Neural cell (in vitro differentiated cells): Measurements from ENCODE around the gene KIZ. TPM values are rescaled to one million over a fixed set of nuclear protein-coding genes. Genes with fewer than 3 reads are reported as not detected.

Experiments
- H2AFZ ChIP-seq: fragments of 200-600, 300-800 bp; sonication (generic), shearing (Covaris generic); 2 replicates; pipeline ENCODE4 v1.6.0; 2014; ENCODE audit warnings: low read depth, mild to moderate bottlenecking, antibody characterized with exemption, low read length, moderate library complexity
- H3F3A ChIP-seq: fragments of 200-600 bp; shearing (Covaris generic); 2 replicates; pipeline ENCODE4 v1.6.1; 2016; ENCODE audit warnings: mild to moderate bottlenecking, moderate library complexity, mixed read lengths, antibody characterized with exemption, low read length; ENCODE audit not compliant: insufficient read depth, poor library complexity, severe bottlenecking
- H3K27ac ChIP-seq: fragments of 200-600, 300-800 bp; sonication (generic), shearing (Covaris generic); 2 replicates; pipeline ENCODE4 v1.5.1; 2014; ENCODE audit warnings: mild to moderate bottlenecking, low read length, moderate library complexity
- H3K27me3 ChIP-seq: fragments of 300-800, 200-600 bp; sonication (generic), shearing (Covaris generic); 2 replicates; pipeline ENCODE4 v1.6.0; 2014; ENCODE audit warnings: mild to moderate bottlenecking, low read depth, low read length, moderate library complexity; ENCODE audit not compliant: insufficient read depth
- H3K36me3 ChIP-seq: fragments of 300-800, 200-600 bp; sonication (generic), shearing (Covaris generic); 2 replicates; pipeline ENCODE4 v1.5.1; 2014; ENCODE audit warnings: mild to moderate bottlenecking, antibody characterized with exemption, low read length, moderate library complexity; ENCODE audit not compliant: insufficient read depth
- H3K4me2 ChIP-seq: fragments of 300-800, 200-600 bp; sonication (generic), shearing (Covaris generic); 2 replicates; pipeline ENCODE4 v1.6.0; 2014; ENCODE audit warnings: mild to moderate bottlenecking, low read length
- H3K4me3 ChIP-seq: fragments of 300-800, 200-600 bp; sonication (generic), shearing (Covaris generic); 2 replicates; pipeline ENCODE4 v1.5.1; 2014; ENCODE audit warnings: mild to moderate bottlenecking, low read length, moderate library complexity
- H3K79me2 ChIP-seq: fragments of 200-600 bp; shearing (Covaris generic); replicated peaks from 2 replicates; pipeline ENCODE4 v1.6.0; 2014; ENCODE audit warnings: mild to moderate bottlenecking, low read length, moderate library complexity; ENCODE audit not compliant: insufficient read depth
- H3K9ac ChIP-seq: fragments of 300-800, 200-600 bp; sonication (generic), shearing (Covaris generic); 2 replicates; pipeline ENCODE4 v1.6.1; 2016; ENCODE audit warnings: mild to moderate bottlenecking, low read length, mixed read lengths
- H3K9me2 ChIP-seq: fragments of 200-600 bp; shearing (Covaris generic); 2 replicates; pipeline ENCODE4 v1.6.1; 2016; ENCODE audit warnings: mild to moderate bottlenecking, low read length, mixed read lengths; ENCODE audit not compliant: insufficient read depth
- H3K9me3 ChIP-seq: fragments of 200-600, 300-800 bp; sonication (generic), shearing (Covaris generic); 2 replicates; pipeline ENCODE4 v1.6.1; 2016; ENCODE audit warnings: mild to moderate bottlenecking, mixed run types, low read length, moderate library complexity, mixed read lengths
- H4K20me1 ChIP-seq: fragments of 200-600 bp; shearing (Covaris generic); 2 replicates; pipeline ENCODE4 v1.6.1; 2016; ENCODE audit warnings: mild to moderate bottlenecking, mixed run types; ENCODE audit not compliant: insufficient read depth
- CTCF ChIP-seq: fragments of 450-650 bp; IDR thresholded peaks from 2 replicates; pipeline ENCODE4 v1.5.1; 2014; ENCODE audit warnings: antibody characterized with exemption, mild to moderate bottlenecking, moderate library complexity; ENCODE audit not compliant: poor library complexity, severe bottlenecking
- EP300 ChIP-seq: fragments of 450-650 bp; conservative IDR thresholded peaks from 2 replicates; pipeline ENCODE4 v1.6.1; 2014; ENCODE audit warnings: antibody characterized with exemption, mild to moderate bottlenecking, moderate library complexity; ENCODE audit not compliant: poor library complexity, severe bottlenecking
- EZH2 ChIP-seq: fragments of 200-600, 300-800 bp; shearing (Covaris generic), sonication (generic); IDR thresholded peaks from 2 replicates; pipeline ENCODE4 v1.6.1; 2014; ENCODE audit warnings: antibody characterized with exemption, low read length, borderline replicate concordance, mild to moderate bottlenecking; ENCODE audit not compliant: insufficient read depth, poor library complexity, severe bottlenecking
- MXI1 ChIP-seq: fragments of 450-650 bp; conservative IDR thresholded peaks from 2 replicates; pipeline ENCODE4 v1.6.1; 2014; ENCODE audit warnings: antibody characterized with exemption, mild to moderate bottlenecking; ENCODE audit not compliant: poor library complexity, severe bottlenecking
- POLR2AphosphoS5 ChIP-seq: IDR thresholded peaks from 2 replicates; pipeline ENCODE4 v1.6.1; 2012
- RAD21 ChIP-seq: fragments of 450-650 bp; conservative IDR thresholded peaks from 2 replicates; pipeline ENCODE4 v1.6.1; 2014; ENCODE audit warnings: antibody characterized with exemption, mild to moderate bottlenecking, moderate library complexity
- SMC3 ChIP-seq: fragments of 450-650 bp; conservative IDR thresholded peaks from 2 replicates; pipeline ENCODE4 v1.6.1; 2014; ENCODE audit warnings: antibody characterized with exemption, mild to moderate bottlenecking, moderate library complexity; ENCODE audit not compliant: poor library complexity
- TAF1 ChIP-seq: IDR thresholded peaks from 2 replicates; pipeline ENCODE4 v1.6.1; 2012; ENCODE audit warnings: low read depth
- polyA plus RNA-seq: library from polyadenylated mRNA; depleted of rRNA; stranded (reverse); fragments of >200 nt; gene quantifications from 2 replicates; pipeline ENCODE4 v1.2.3, GENCODE V29; 2014
- TF ChIP-seq, protein P1 (sequence below): IDR thresholded peaks from 2 replicates; pipeline ENCODE4 v1.6.1; 2012; ENCODE audit warnings: borderline replicate concordance

KIZ gene
- polyA plus RNA-seq, 1 donor from 2014 or later = 3.6 TPM

DNA sequence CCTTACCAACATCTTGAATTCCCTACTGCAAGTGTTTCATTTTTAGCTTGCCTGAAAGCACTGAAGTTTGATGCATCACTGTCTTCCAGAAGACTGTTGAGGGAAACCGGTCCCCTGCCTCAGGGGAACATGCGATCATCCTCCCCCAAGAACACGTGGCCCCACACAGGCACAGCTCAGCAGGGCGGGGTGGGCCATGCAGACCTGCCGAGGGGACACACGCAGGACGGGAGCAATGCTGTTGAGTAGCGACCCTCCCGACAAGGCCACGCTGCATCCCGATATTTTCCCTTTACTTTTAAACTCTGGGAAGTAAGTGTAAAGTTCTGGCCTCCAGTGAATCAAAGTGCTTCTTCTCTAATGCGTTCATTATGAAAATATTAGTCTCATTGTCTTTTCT is 117.9 kb downstream of the KIZ start:
- H3K27me3 ChIP-seq = no peaks in the 10 kb centered on the region
- H4K20me1 ChIP-seq = no peaks in the 10 kb centered on the region
- TF ChIP-seq SMC3 = no peak
- no peak for TF ChIP-seq MXI1
- no peak for TF ChIP-seq CTCF
- TF ChIP-seq RAD21 = no peak
- TF ChIP-seq, protein P1, sequence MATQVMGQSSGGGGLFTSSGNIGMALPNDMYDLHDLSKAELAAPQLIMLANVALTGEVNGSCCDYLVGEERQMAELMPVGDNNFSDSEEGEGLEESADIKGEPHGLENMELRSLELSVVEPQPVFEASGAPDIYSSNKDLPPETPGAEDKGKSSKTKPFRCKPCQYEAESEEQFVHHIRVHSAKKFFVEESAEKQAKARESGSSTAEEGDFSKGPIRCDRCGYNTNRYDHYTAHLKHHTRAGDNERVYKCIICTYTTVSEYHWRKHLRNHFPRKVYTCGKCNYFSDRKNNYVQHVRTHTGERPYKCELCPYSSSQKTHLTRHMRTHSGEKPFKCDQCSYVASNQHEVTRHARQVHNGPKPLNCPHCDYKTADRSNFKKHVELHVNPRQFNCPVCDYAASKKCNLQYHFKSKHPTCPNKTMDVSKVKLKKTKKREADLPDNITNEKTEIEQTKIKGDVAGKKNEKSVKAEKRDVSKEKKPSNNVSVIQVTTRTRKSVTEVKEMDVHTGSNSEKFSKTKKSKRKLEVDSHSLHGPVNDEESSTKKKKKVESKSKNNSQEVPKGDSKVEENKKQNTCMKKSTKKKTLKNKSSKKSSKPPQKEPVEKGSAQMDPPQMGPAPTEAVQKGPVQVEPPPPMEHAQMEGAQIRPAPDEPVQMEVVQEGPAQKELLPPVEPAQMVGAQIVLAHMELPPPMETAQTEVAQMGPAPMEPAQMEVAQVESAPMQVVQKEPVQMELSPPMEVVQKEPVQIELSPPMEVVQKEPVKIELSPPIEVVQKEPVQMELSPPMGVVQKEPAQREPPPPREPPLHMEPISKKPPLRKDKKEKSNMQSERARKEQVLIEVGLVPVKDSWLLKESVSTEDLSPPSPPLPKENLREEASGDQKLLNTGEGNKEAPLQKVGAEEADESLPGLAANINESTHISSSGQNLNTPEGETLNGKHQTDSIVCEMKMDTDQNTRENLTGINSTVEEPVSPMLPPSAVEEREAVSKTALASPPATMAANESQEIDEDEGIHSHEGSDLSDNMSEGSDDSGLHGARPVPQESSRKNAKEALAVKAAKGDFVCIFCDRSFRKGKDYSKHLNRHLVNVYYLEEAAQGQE = no peak
- TF ChIP-seq EZH2 = no peak
- TF ChIP-seq TAF1 = no peak
- no peak for TF ChIP-seq POLR2AphosphoS5
- TF ChIP-seq EP300 = no peak
- no peak overlapping the region for H3K27ac ChIP-seq
- no peaks in the 10 kb centered on the region for H3K36me3 ChIP-seq
- no peak overlapping the region for H2AFZ ChIP-seq
- H3K9me2 ChIP-seq = no peaks in the 10 kb centered on the region
- no peaks in the 10 kb centered on the region for H3K79me2 ChIP-seq
- H3K9me3 ChIP-seq = no peaks in the 10 kb centered on the region
- H3K4me2 ChIP-seq = no peak overlapping the region
- no peak overlapping the region for H3K9ac ChIP-seq
- H3F3A ChIP-seq = no peaks in the 10 kb centered on the region
- H3K4me3 ChIP-seq = no peak overlapping the region

DNA sequence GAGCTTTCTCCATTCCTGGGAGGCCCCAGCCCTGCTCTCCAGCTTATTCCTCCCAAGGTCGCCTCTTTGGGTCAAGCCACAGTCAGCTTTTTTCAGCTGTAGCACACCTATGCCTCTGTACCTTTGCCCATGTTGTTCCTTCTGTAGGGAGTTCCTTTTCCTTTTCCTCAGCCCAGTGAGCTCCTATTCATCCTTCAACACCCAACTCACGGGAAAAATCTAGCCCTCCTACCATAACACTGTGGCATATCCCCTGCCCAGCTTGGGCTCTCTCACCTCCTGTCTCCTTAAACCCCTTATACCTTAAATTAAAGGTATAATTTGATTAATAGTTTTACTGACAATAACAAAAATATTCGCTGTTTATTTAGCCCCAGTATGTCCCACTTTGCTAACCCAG is 118.9 kb downstream of the KIZ start:
- H4K20me1 ChIP-seq = no peaks in the 10 kb centered on the region
- H3K4me3 ChIP-seq = no peak overlapping the region
- no peaks in the 10 kb centered on the region for H3K9me3 ChIP-seq
- H3K4me2 ChIP-seq = no peak overlapping the region
- no peaks in the 10 kb centered on the region for H3K27me3 ChIP-seq
- H3K9ac ChIP-seq = no peak overlapping the region
- H3K36me3 ChIP-seq = no peaks in the 10 kb centered on the region
- no peaks in the 10 kb centered on the region for H3F3A ChIP-seq
- H3K79me2 ChIP-seq = no peaks in the 10 kb centered on the region
- TF ChIP-seq SMC3 (no peak), MXI1 (no peak), RAD21 (no peak), TAF1 (no peak), EZH2 (no peak), POLR2AphosphoS5 (no peak), CTCF (no peak), EP300 (no peak)
- TF ChIP-seq, protein P1 = no peak
- no peak overlapping the region for H2AFZ ChIP-seq
- H3K27ac ChIP-seq = no peak overlapping the region
- H3K9me2 ChIP-seq = no peaks in the 10 kb centered on the region
